NT2/D1 (cell line): ENCODE results near the gene DPP3.

ENCODE experiments used
- SUZ12 ChIP-seq: IDR thresholded peaks from 2 replicates; pipeline ENCODE4 v1.6.1; 2011; ENCODE audit not compliant: insufficient read length, insufficient read depth; ENCODE audit errors: extremely low read depth
- YY1 ChIP-seq: IDR thresholded peaks from 2 replicates; pipeline ENCODE4 v1.6.1; 2011; ENCODE audit not compliant: insufficient read length, insufficient read depth
- ZNF274 ChIP-seq: IDR thresholded peaks from 2 replicates; pipeline ENCODE4 v1.6.1; 2011; ENCODE audit warnings: mild to moderate bottlenecking, low read depth, low read length

GRCh38 chr11:66505276-66505816, 25.1 kb downstream of the DPP3 start:
- TF ChIP-seq SUZ12 (no peak), ZNF274 (no peak), YY1 (no peak)
